ENCODE measurements around the gene TMPRSS2.

TMPRSS2 gene

DNA sequence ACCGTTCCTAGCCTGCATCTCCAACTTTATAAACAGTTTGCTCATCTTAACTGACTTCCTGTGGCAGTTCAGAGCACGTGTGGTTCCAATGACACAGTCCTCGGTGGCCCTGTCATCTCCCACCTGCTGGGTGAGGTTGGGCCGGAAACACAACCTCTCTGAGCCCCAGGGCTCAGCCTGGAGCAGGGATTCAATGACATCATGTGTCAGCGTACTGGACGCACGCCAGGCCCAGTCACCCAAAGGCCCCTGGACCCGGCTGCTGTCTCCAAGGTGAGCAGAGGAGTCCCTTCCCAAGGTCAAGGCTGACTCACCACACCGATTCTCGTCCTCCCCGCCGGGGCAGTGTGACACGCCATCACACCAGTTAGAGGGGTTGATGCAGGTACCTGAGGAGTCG, 19.9 kb downstream of the TMPRSS2 start (continued):
- TF ChIP-seq ZNF792 (tag by site-specific recombination; IDR thresholded peaks at IDR 0.05): no peak
- TF ChIP-seq, protein P1, sequence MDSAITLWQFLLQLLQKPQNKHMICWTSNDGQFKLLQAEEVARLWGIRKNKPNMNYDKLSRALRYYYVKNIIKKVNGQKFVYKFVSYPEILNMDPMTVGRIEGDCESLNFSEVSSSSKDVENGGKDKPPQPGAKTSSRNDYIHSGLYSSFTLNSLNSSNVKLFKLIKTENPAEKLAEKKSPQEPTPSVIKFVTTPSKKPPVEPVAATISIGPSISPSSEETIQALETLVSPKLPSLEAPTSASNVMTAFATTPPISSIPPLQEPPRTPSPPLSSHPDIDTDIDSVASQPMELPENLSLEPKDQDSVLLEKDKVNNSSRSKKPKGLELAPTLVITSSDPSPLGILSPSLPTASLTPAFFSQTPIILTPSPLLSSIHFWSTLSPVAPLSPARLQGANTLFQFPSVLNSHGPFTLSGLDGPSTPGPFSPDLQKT (IDR thresholded peaks at IDR 0.05; ENCODE audit: borderline replicate concordance, low read depth, low read length): no peak
- TF ChIP-seq ZNF148 (tag by site-specific recombination; IDR thresholded peaks at IDR 0.05; ENCODE audit: borderline replicate concordance): no peak
- TF ChIP-seq ZNF558 (tag by site-specific recombination; IDR thresholded peaks at IDR 0.05): no peak
- no peak for TF ChIP-seq RBAK (tag by site-specific recombination; IDR thresholded peaks at IDR 0.05)

GRCh38 chr21:41487082-41487481, 20.9 kb downstream of the TMPRSS2 start:
- no peaks in the 10 kb centered on the region for H3K36me3 ChIP-seq (ENCODE audit: control insufficient read depth in 2 of 2, insufficient read depth in 1 of 2, low read length in 2 of 2)
- no peaks in the 10 kb centered on the region for H3K4me1 ChIP-seq (ENCODE audit: control insufficient read depth, insufficient read depth, low read length)
- H3K4me3 ChIP-seq (ENCODE audit: low read depth, low read length): no peak overlapping the region
- H3K27ac ChIP-seq (ENCODE audit: extremely low read depth, low read depth, low read length): no peak overlapping the region
- TF ChIP-seq EGR2 (tag by site-specific recombination; IDR thresholded peaks at IDR 0.05; ENCODE audit: low read depth): peak; percentile 29; the same call in 1 of the 2 replicates
- no peak for TF ChIP-seq ZNF133 (tag by site-specific recombination; IDR thresholded peaks at IDR 0.05)
- peak; percentile 10; the same call in 1 of the 2 replicates for TF ChIP-seq ZFHX2 (tag by site-specific recombination; conservative IDR thresholded peaks at IDR 0.05)
- CTCF ChIA-PET: interaction anchor here (1.3 kb wide), 1 partner anchor 203 kb away, joined by 3 read pairs; no protein-coding TSS in a partner anchor
- POLR2A ChIA-PET: no interaction called here
- H3K9me3 ChIP-seq (ENCODE audit: control insufficient read depth, insufficient read depth, low read depth, low read length): no peaks in the 10 kb centered on the region

GRCh38 chr21:41483973-41484372, 24.0 kb downstream of the TMPRSS2 start:
- Histone ChIP-seq H3K4me3 (ENCODE audit: low read depth, low read length) (no peak overlapping the region), H3K27ac (ENCODE audit: extremely low read depth, low read depth, low read length) (no peak overlapping the region), H3K9me3 (ENCODE audit: control insufficient read depth, insufficient read depth, low read depth, low read length) (no peaks in the 10 kb centered on the region), H3K4me1 (ENCODE audit: control insufficient read depth, insufficient read depth, low read length) (peaks cover 2% of the 10 kb centered on the region; the same call in 1 of the 2 replicates), H3K36me3 (ENCODE audit: control insufficient read depth in 2 of 2, insufficient read depth in 1 of 2, low read length in 2 of 2) (no peaks in the 10 kb centered on the region)
- ChIA-PET CTCF (interaction anchor here (1.1 kb wide), 1 partner anchor 332 kb away, joined by 3 read pairs; no protein-coding TSS in a partner anchor), POLR2A (no interaction called here)
- TF ChIP-seq ZNF362 (tag by site-specific recombination; IDR thresholded peaks at IDR 0.05) (no peak), ZNF416 (tag by site-specific recombination; IDR thresholded peaks at IDR 0.05) (no peak), FEZF1 (tag by site-specific recombination; IDR thresholded peaks at IDR 0.05) (no peak), ZNF391 (tag by site-specific recombination; IDR thresholded peaks at IDR 0.05; ENCODE audit: borderline replicate concordance, low read depth) (no peak), ZNF747 (tag by site-specific recombination; IDR thresholded peaks at IDR 0.05) (no peak), PRDM6 (tag by site-specific recombination; IDR thresholded peaks at IDR 0.05) (no peak), ZNF473 (tag by site-specific recombination; IDR thresholded peaks at IDR 0.05) (no peak), ZNF302 (tag by site-specific recombination; IDR thresholded peaks at IDR 0.05; ENCODE audit: low read depth) (no peak), ZNF146 (tag by site-specific recombination; IDR thresholded peaks at IDR 0.05) (no peak), ZNF658 (tag by site-specific recombination; IDR thresholded peaks at IDR 0.05) (no peak)
- TF ChIP-seq, protein P2, sequence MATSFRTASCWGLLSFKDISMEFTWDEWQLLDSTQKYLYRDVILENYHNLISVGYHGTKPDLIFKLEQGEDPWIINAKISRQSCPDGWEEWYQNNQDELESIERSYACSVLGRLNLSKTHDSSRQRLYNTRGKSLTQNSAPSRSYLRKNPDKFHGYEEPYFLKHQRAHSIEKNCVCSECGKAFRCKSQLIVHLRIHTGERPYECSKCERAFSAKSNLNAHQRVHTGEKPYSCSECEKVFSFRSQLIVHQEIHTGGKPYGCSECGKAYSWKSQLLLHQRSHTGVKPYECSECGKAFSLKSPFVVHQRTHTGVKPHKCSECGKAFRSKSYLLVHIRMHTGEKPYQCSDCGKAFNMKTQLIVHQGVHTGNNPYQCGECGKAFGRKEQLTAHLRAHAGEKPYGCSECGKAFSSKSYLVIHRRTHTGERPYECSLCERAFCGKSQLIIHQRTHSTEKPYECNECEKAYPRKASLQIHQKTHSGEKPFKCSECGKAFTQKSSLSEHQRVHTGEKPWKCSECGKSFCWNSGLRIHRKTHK (tag by site-specific recombination; IDR thresholded peaks at IDR 0.05): no peak
- TF ChIP-seq, protein P3, sequence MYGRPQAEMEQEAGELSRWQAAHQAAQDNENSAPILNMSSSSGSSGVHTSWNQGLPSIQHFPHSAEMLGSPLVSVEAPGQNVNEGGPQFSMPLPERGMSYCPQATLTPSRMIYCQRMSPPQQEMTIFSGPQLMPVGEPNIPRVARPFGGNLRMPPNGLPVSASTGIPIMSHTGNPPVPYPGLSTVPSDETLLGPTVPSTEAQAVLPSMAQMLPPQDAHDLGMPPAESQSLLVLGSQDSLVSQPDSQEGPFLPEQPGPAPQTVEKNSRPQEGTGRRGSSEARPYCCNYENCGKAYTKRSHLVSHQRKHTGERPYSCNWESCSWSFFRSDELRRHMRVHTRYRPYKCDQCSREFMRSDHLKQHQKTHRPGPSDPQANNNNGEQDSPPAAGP (tag by site-specific recombination; IDR thresholded peaks at IDR 0.05): no peak

All from HEK293 (cell line).